Calu3 (cell line): ENCODE measurements around the gene ISYNA1. TPM values are rescaled to one million over a fixed set of nuclear protein-coding genes. Genes with fewer than 3 reads are reported as not detected.
A peak's percentile ranks its signal among the peaks of the same experiment; 100 is the strongest.

Experiments used
- BruUV-seq: library from RNA; stranded (reverse); fragments of 400-500 nt; replicated peaks from 2 replicates; lab custom pipeline; 2021; lab: Mats Ljungman, UMichigan
- CTCF ChIA-PET: fragments of 300-600 bp; sonication (Branson Sonifier 250); formaldehyde crosslinking; loops from one replicate; lab custom pipeline; 2022; ENCODE audit warnings: antibody characterized with exemption; lab: Charles Lee
- DNase-seq: peaks from one replicate; pipeline ENCODE4 v3.0.0; 2022
- H3K27ac Mint-ChIP-seq: one replicate; pipeline ENCODE4 v1.8.0; 2022; ENCODE audit warnings: mixed read lengths; ENCODE audit not compliant: unreplicated experiment
- H3K27me3 Mint-ChIP-seq: one replicate; pipeline ENCODE4 v1.8.0; 2022; ENCODE audit warnings: mixed read lengths; ENCODE audit not compliant: unreplicated experiment
- H3K36me3 Mint-ChIP-seq: one replicate; pipeline ENCODE4 v1.8.0; 2022; ENCODE audit warnings: mild to moderate bottlenecking, moderate library complexity, mixed read lengths; ENCODE audit not compliant: insufficient read depth, unreplicated experiment
- H3K4me1 Mint-ChIP-seq: one replicate; pipeline ENCODE4 v1.8.0; 2022; ENCODE audit warnings: mild to moderate bottlenecking, low read depth, mixed read lengths; ENCODE audit not compliant: unreplicated experiment
- H3K4me3 Mint-ChIP-seq: one replicate; pipeline ENCODE4 v1.8.0; 2022; ENCODE audit warnings: mild to moderate bottlenecking, low read depth, moderate library complexity, mixed read lengths; ENCODE audit not compliant: unreplicated experiment
- H3K9me3 Mint-ChIP-seq: one replicate; pipeline ENCODE4 v1.8.0; 2022; ENCODE audit warnings: low read depth, mixed read lengths; ENCODE audit not compliant: unreplicated experiment
- intact Hi-C: fragments of 100-400 bp; cut with micrococcal nuclease; formaldehyde crosslinking; loops from one replicate; pipeline ENCODE4 v1.10.0; 2022; ENCODE audit not compliant: unreplicated experiment
- total RNA-seq: library from RNA; stranded (reverse); gene quantifications from 2 replicates; pipeline ENCODE4 v1.2.3, GENCODE V29; 2022
- TF ChIP-seq, protein P1 (sequence below): fragments of 200-600 bp; IDR thresholded peaks from one replicate; pipeline ENCODE4 v1.8.0; 2022; ENCODE audit warnings: antibody characterized with exemption; ENCODE audit not compliant: unreplicated experiment

The ISYNA1 gene
- total RNA-seq, 1 experiment from 2014 or later: 94.9 TPM

DNA sequence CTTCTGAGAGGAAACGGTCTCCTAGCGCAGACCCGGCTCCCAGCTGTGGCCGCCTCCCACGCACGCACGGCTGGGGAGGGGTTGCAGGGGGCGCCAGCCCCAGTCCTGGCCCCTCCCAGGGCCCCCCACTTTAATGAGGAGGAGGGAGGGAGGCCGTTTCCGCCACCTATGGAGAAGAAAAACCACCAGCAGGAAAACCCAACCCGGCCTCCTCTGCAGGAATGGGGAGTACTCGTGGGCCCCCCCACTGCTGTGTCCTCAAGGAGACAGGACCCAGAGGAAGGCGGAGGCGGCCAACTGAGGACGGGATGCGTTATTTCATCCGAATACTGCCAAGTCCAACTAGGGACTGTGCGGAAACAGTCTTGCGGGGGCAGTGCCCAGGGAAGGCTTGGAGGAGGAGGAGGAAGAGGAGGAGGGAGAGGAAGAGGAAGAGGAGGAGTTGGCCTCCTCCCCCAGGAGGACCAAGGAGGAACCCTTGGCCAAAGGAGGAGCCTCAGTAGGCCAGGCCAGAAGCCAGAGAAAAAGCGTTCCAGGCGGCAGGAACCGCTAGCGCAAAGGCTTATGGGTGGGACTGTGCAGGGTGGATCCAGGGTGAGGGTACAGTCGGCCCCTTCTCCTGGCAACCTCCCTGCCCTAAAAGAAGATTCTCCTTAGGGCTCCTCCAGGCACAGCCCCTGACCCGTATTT is 22.6 kb downstream of the ISYNA1 start:
- BruUV-seq: no TSS peak
- Mint-ChIP-seq H3K36me3 (peaks cover 58% of the 10 kb centered on the region), H3K4me1 (peaks cover 25% of the 10 kb centered on the region), H3K27me3 (no peaks in the 10 kb centered on the region), H3K4me3 (no peak overlapping the region), H3K27ac (no peak overlapping the region), H3K9me3 (no peaks in the 10 kb centered on the region)
- TF ChIP-seq, protein P1, sequence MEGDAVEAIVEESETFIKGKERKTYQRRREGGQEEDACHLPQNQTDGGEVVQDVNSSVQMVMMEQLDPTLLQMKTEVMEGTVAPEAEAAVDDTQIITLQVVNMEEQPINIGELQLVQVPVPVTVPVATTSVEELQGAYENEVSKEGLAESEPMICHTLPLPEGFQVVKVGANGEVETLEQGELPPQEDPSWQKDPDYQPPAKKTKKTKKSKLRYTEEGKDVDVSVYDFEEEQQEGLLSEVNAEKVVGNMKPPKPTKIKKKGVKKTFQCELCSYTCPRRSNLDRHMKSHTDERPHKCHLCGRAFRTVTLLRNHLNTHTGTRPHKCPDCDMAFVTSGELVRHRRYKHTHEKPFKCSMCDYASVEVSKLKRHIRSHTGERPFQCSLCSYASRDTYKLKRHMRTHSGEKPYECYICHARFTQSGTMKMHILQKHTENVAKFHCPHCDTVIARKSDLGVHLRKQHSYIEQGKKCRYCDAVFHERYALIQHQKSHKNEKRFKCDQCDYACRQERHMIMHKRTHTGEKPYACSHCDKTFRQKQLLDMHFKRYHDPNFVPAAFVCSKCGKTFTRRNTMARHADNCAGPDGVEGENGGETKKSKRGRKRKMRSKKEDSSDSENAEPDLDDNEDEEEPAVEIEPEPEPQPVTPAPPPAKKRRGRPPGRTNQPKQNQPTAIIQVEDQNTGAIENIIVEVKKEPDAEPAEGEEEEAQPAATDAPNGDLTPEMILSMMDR: no peak
- intact Hi-C loops: loop anchor here (10.0 kb wide), 1 partner anchor 141 kb away; the partner anchor contains the start of gene IQCN
- no peak for DNase-seq
- CTCF ChIA-PET: interaction anchor here (0.5 kb wide), 1 partner anchor 407 kb away, joined by 3 read pairs; the partner anchor contains the start of gene ARRDC2

DNA sequence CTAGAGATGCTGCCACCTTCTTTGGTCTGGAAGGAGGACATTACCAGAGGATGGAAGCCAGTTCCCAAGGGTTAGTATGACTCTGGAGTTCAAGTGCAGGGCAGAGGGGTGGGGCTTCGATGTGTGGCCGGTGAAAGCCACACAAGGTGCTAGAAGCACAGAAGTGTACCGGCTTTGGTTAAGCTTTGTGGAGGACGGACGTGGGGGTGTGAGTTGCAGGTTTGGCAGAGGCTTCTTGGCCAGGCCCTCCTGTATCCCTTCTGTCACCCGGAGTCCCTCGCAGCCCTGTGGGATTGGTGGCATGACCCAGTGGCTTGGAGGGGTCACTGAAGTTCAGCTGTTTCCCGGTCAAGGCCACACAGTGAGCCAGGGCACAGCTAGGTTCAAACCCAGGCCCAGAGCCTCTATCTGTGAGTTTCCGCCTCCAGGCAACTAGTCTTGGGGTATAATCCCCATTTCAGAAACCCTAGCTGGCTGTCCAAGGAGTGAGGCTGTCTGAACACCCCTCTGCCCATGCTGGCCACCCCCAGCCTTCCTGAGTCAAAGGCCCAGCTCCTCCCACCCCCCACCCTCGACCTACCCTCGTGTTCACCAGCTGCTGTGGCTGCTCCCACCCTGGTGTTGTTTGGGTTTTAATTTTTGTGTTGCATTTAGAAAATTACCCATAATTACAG is 23.3 kb downstream of the ISYNA1 start:
- no peak overlapping the region for H3K27ac Mint-ChIP-seq
- no peak overlapping the region for H3K4me3 Mint-ChIP-seq
- CTCF ChIA-PET: interaction anchor here (0.5 to 0.6 kb wide), 2 partner anchors 407 to 424 kb away, joined by 3 read pairs; partner anchors contain the start of gene ARRDC2
- H3K4me1 Mint-ChIP-seq: peaks cover 25% of the 10 kb centered on the region
- intact Hi-C loops: loop anchor here (10.0 kb wide), 1 partner anchor 140 kb away; the partner anchor contains the start of gene IQCN
- peak; percentile 31 for DNase-seq
- BruUV-seq: no TSS peak
- H3K9me3 Mint-ChIP-seq: no peaks in the 10 kb centered on the region
- TF ChIP-seq, protein P1: no peak
- H3K27me3 Mint-ChIP-seq: no peaks in the 10 kb centered on the region
- peaks cover 55% of the 10 kb centered on the region for H3K36me3 Mint-ChIP-seq

DNA sequence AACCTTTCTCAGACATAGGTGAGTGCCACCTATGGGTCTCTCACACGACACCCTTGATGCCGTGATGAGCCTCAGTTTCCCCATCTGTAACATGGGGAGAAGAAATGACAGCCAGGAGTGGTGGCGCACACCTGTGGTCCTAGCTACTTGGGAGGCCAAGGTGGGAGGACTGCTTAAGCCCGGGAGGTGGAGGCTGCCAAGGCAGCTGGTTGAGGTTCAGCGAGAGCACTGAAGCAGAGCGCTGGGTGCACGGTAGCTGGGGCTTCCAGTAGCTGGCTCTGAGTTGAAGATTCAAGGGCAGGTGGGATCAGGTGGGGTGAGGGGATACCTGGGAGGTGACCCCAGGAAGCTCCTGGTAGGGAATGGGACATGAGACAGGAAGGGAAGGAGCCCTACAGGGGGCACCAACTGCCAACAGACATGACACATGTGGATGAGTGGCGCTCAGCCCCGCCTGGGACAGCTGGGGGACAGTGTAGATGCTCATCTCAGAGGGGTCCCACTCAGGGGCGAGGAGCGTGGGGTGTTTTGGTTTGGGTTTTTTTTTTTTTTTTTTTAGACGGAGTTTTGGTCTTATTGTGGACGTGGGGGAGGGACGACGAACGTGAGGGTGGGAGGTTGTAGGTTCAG is 25.2 kb downstream of the ISYNA1 start:
- H3K27me3 Mint-ChIP-seq: no peaks in the 10 kb centered on the region
- DNase-seq: no peak
- H3K4me1 Mint-ChIP-seq: peaks cover 17% of the 10 kb centered on the region
- TF ChIP-seq, protein P1: no peak
- H3K36me3 Mint-ChIP-seq: peaks cover 37% of the 10 kb centered on the region
- intact Hi-C loops: loop anchor here (10.0 kb wide), 1 partner anchor 138 kb away; the partner anchor contains the start of gene IQCN
- CTCF ChIA-PET: interaction anchor here (0.6 kb wide), 1 partner anchor 124 kb away, joined by 4 read pairs; no protein-coding TSS in a partner anchor
- no peak overlapping the region for H3K4me3 Mint-ChIP-seq
- no peak overlapping the region for H3K27ac Mint-ChIP-seq
- BruUV-seq: no TSS peak
- H3K9me3 Mint-ChIP-seq: no peaks in the 10 kb centered on the region

DNA sequence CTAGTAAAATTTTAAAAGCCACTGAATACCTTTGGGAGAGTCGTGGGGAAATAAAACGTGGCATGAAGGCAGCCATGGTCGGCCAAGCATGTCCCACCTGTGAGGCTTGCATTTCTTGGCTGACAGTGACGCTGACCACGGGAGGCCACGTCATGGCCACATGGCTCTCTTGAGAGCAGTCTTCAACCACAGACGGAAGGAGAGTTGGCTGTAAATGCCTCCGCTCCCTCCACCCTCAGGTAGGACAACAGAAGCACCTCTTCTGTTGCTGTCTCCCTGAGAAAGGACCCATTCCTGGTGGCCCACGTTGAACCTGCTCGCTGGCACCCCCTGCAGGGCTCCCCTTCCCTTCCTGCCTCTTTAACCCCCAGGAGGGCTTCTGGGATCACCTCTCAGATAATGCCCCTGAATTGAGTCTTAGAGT is 29.9 kb downstream of the ISYNA1 start:
- Mint-ChIP-seq H3K4me3 (no peak overlapping the region), H3K4me1 (peaks cover 6% of the 10 kb centered on the region), H3K27ac (no peak overlapping the region), H3K36me3 (peaks cover 23% of the 10 kb centered on the region), H3K9me3 (no peaks in the 10 kb centered on the region), H3K27me3 (no peaks in the 10 kb centered on the region)
- BruUV-seq: no TSS peak
- CTCF ChIA-PET: no interaction called here
- peak; percentile 52 for DNase-seq
- intact Hi-C loops: no loop called here
- TF ChIP-seq, protein P1: peak; percentile 32
